Fibroblast of the aortic adventitia (primary cell): ENCODE results near the gene RASSF6. TPM values are rescaled to one million over a fixed set of nuclear protein-coding genes. Genes with fewer than 3 reads are reported as not detected.
A peak's percentile ranks its signal among the peaks of the same experiment; 100 is the strongest.
"Not testable (repeated sequence)": the region's sequence is repeated elsewhere in the genome, so short reads cannot be mapped to it uniquely, and the experiment has no call there.

ENCODE experiments used
- DNase-seq: peaks from one replicate; pipeline ENCODE4 v3.0.0-alpha.2; 2010; ENCODE audit warnings: low read depth
- H3K4me3 ChIP-seq: 2 replicates; pipeline ENCODE4 v1.5.1; 2011; ENCODE audit warnings: low read depth, mild to moderate bottlenecking, control low read depth, low read length, moderate library complexity
- total RNA-seq: library from RNA; depleted of rRNA; stranded (reverse); fragments of >200 nt; gene quantifications from 2 replicates; pipeline ENCODE4 v1.2.3, GENCODE V29; 2012; ENCODE audit warnings: low replicate concordance
- TF ChIP-seq, protein P1 (sequence below): IDR thresholded peaks from 2 replicates; pipeline ENCODE4 v1.5.1; 2011; ENCODE audit warnings: mild to moderate bottlenecking, low read length, control low read depth, inconsistent platforms; ENCODE audit not compliant: insufficient read depth

Gene RASSF6
- total RNA-seq, 1 donor = not detected

DNA sequence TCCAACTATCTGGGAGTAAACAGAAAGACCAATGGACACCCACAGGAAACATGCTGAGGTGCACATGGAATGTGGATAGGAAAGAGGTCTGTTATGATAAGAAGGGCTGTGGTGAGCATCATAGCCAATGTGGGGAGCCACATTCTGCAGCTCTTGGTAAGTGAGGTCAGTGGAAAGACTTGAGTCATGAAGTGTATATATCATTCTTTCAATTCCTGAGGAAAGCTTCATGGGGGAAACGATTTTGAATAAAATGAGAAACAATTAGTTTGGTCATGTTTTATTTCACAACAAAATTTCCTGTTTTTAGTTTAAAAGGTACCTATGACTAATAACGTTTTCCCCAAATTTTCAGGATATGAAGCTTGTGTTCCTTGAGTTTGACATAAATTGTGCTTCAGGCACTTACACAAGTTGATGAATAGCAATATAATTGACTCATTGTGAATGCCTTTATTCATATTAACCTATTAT, 41.4 kb upstream of the RASSF6 start:
- TF ChIP-seq, protein P1, sequence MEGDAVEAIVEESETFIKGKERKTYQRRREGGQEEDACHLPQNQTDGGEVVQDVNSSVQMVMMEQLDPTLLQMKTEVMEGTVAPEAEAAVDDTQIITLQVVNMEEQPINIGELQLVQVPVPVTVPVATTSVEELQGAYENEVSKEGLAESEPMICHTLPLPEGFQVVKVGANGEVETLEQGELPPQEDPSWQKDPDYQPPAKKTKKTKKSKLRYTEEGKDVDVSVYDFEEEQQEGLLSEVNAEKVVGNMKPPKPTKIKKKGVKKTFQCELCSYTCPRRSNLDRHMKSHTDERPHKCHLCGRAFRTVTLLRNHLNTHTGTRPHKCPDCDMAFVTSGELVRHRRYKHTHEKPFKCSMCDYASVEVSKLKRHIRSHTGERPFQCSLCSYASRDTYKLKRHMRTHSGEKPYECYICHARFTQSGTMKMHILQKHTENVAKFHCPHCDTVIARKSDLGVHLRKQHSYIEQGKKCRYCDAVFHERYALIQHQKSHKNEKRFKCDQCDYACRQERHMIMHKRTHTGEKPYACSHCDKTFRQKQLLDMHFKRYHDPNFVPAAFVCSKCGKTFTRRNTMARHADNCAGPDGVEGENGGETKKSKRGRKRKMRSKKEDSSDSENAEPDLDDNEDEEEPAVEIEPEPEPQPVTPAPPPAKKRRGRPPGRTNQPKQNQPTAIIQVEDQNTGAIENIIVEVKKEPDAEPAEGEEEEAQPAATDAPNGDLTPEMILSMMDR = peak; percentile 42
- H3K4me3 ChIP-seq = no peak overlapping the region
- peak; percentile 97 for DNase-seq

DNA sequence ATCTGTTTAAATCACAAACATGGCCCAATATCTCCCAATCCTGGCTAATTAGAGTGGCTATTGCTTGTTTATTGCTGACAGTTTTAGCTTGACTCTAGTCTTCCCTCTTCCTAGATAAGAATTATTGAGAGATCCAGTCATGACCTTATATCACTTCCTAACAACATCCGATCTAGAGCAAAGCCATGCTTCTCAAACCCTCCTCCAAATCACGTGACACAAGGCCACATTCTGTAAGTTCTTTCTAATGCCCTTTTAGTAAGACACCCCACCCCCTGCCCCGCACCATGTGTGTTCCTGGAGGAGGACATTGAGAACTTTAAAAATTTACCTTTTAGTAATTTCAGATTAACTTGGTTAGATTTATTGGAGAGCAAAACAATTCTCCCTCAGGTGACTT, 40.6 kb upstream of the RASSF6 start:
- DNase-seq = no peak
- TF ChIP-seq, protein P1 = no peak
- H3K4me3 ChIP-seq = no peak overlapping the region

DNA sequence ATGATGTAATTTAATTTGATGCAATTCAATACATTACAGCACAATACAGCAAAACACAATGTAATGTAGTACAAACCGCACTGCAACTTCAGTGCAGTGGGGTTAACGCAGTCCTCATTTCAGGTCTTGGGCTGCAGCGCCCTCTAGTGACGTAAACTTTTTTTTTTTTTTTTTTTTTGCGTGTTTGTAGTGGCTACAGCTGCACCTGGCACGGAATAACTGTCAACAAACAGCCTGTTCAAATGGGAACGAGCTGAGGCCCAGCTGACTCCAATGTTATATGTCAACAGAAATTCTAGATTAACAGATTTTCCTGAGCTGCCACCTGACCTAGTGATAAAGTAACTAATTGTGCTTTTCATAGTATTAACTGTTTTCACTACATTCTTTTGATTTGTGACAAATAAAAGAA, 33.5 kb upstream of the RASSF6 start:
- DNase-seq = peak; percentile 69
- H3K4me3 ChIP-seq = no peak overlapping the region
- TF ChIP-seq, protein P1 = peak; percentile 52

DNA sequence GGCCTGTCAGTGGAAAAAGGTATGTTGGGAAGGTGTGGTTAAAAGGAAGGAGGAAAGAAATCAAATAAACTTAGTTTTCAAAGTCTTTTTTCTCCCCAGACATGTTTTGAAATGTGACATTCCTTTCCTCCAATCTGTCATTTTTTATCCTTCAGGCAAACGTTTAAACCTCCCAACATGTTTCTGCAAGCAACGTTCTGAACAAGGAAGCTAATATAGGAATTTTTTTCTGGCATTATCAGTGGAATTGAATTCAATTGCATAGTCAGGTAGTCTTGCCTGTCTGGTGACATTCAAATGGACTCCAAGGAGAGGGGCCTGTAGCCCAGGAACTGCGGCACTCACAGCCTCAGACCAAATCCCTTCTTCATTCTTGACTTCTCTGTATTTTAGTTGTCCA, 30.0 kb upstream of the RASSF6 start:
- no peak for DNase-seq
- H3K4me3 ChIP-seq = no peak overlapping the region
- TF ChIP-seq, protein P1 = no peak

DNA sequence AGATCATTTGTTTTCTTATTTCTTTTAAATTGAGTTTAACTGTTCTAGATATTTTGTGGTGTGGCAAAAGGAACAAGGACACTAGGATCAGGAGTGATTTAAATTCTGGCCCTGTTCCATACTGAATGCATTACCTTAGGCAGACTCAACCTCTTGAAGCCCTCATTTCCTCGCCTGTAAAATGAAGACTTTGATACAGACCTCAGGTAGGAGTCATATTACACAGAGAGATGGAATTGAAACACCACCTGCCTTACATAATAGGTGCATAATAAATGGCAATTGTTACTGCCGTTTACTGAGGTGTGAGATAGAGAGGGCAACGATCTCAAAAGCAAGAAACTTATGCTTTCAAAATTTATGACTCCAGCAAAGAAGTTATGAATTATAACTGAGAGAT, 28.2 kb upstream of the RASSF6 start:
- no peak overlapping the region for H3K4me3 ChIP-seq
- TF ChIP-seq, protein P1 = no peak
- DNase-seq = no peak

DNA sequence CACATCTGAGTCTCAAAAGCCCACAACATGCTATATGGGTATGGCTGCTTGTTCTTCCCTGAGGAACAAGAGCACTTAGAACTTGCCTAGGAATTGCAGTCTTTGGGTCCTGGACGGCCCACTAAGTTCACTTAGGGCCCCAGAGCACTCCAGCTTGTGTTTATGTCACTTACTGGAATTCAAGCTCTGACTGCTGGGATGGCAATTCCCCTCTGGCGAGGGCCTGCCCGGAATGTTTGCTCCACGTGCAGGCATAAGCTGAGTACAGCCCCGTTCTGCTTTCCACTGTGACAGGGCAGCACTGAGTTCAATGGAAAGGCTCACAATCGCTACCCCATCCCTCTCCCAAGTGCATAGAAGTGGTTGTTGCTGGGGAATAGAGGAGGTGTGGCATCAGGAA, 25.9 kb upstream of the RASSF6 start:
- H3K4me3 ChIP-seq = no peak overlapping the region
- DNase-seq = no peak
- TF ChIP-seq, protein P1 = no peak

DNA sequence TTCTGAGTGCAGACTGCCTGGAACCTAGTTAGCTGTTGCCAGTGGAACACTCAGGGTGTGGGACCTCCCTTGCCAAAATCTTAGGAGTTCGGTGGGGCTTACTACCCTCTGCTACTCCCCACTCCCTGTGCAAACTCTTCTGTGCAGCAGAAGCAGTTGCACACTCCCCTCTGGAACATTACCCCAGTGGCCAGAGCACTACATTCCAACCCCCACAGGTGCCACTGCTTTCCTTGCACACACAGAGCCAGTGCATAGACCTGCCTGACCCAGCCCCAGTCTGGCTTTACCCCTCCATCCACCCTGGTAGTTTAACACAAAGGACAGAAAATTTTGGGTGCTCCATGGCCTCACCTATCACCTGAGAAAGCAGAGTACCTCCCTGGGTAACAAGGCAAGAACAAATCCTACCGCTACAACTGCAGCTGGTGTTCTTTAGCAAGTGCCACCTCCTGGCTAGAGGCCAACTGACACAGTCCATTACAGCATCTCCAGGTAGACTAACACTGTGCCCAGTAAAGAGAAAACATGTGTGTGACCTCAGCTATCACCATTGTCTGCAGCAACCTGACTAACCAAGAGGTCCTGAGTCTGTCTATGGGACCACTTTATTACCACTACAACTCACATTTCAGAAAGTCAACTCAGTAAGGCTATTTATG, 11.5 kb upstream of the RASSF6 start:
- TF ChIP-seq, protein P1 = no peak
- DNase-seq = no peak
- no peak overlapping the region for H3K4me3 ChIP-seq

DNA sequence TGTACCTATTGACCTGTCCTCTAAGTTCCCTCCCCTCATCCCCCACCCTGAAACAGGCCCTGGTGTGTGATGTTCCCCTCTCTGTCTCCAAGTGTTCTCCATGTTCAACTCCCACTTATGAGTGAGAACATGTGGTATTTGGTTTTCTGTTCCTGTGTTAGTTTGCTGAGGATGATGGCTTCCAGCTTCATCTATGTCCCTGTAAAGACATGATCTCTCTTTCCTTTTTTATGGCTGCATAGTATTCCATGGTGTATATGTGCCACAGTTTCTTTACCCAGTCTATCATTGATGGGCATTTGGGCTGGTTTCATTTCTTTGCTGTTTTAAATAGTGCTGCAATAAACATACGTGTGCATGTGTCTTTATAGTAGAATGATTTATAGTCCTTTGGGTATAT, 8.6 kb upstream of the RASSF6 start:
- H3K4me3 ChIP-seq, DNase-seq: not testable (repeated sequence)
